ENCODE results near the gene INTS2. TPM values are rescaled to one million over a fixed set of nuclear protein-coding genes. Genes with fewer than 3 reads are reported as not detected.
"Not testable (repeated sequence)": the region's sequence is repeated elsewhere in the genome, so short reads cannot be mapped to it uniquely, and the experiment has no call there.

The INTS2 gene
- total RNA-seq, 2 donors from 2014 or later: 31.4 to 37.2 TPM

DNA sequence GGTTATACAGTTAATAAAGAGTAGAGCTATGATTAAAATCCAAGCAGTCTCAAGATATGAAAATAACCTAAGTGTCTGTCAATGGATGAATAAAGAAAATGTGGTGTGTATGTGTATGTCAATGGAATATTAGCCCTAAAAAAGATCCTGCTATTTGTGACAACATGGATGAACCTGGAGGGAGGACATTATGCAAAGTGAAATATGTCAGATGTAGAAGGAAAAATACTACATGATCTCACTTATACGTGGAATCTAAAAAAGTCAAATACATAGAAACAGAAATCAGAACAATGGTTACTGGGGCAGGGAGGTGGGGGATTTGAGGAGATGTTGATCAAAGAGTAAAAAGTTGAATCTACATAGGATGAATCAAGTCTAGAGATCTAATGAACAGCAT, 84.9 kb downstream of the INTS2 start:
- no peak overlapping the region for H3K27ac Mint-ChIP-seq
- ATAC-seq: no peak
- peaks cover 5 to 23% of the 10 kb centered on the region in 2 donors for H3K36me3 Mint-ChIP-seq
- no peaks in the 10 kb centered on the region for H3K9me3 Mint-ChIP-seq
- DNase-seq (ENCODE audit: low spot score in 2 of 2): no peak

DNA sequence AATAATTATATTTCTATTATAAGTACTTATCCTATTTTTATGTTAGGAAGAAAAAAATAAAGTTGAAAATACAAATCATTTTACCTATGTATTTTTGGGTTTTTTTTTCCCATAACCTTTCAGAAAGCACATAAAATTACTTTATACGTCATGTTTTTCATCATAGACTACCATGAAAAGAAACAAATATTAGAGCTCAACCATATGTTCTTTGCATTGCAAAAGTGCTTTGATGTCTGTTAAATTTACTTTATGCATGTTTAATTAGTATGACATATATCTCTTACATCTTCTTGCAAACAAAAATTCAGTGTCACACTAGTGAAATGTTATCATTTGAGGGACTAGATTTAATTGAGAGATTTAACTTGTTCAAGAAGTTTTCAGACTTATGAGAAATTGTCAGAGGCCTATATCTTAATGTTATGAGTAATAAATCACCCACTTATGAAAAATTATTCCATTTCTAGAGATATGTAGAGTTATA, 88.4 kb downstream of the INTS2 start:
- no peak for ATAC-seq
- H3K9me3 Mint-ChIP-seq: no peaks in the 10 kb centered on the region

DNA sequence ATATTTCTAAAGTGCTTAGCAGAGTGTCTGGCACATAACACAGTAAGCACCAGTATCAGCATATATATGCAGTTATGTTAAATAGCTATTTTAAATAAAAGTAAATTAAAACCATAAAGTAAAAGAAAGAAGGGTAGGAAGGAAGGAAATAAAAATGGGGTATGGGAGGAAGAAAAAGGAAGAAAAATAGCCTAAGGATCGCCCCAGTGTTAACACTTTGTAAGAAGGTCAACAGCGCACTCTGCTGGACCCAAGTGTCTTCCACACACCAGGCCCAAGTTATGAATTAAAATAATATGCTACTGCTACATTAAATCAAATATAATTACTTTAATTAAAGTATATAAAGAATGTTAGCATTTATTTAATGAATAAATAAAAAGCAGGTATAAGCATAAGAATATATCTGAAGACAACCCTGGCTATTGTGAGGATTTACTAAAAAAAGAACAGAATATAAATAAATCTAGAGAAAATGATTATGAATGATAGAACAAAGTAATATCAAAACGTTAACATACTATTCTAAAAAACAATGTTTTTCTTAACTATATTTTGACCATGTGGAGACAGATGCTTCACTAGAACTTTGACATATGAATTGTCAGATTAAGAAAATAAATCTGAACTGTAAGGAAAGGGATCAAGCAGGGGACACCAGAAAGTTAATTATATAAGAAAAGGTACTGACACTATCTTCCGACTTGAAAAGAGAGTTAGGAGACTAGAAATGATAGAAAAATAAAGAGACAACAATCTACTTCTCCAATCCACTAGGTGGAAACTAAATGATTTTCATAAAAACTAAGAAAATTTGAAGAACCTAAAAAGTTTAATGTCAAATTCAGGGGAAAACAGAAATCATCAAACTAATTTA, 90.4 kb downstream of the INTS2 start:
- DNase-seq (ENCODE audit: low spot score in 2 of 2) (peak in 1 of 2 donors; percentile 16), ATAC-seq (peak in 1 of 2 donors; percentile 57)
- H3K9me3 Mint-ChIP-seq: no peaks in the 10 kb centered on the region
- no peaks in the 10 kb centered on the region for H3K36me3 Mint-ChIP-seq
- no peak overlapping the region for H3K27ac Mint-ChIP-seq

More for the DNA sequence above, 88.4 kb downstream of the INTS2 start:
- Mint-ChIP-seq H3K36me3 (no peaks in the 10 kb centered on the region), H3K27ac (no peak overlapping the region)
- no peak for DNase-seq (ENCODE audit: low spot score in 2 of 2)

DNA sequence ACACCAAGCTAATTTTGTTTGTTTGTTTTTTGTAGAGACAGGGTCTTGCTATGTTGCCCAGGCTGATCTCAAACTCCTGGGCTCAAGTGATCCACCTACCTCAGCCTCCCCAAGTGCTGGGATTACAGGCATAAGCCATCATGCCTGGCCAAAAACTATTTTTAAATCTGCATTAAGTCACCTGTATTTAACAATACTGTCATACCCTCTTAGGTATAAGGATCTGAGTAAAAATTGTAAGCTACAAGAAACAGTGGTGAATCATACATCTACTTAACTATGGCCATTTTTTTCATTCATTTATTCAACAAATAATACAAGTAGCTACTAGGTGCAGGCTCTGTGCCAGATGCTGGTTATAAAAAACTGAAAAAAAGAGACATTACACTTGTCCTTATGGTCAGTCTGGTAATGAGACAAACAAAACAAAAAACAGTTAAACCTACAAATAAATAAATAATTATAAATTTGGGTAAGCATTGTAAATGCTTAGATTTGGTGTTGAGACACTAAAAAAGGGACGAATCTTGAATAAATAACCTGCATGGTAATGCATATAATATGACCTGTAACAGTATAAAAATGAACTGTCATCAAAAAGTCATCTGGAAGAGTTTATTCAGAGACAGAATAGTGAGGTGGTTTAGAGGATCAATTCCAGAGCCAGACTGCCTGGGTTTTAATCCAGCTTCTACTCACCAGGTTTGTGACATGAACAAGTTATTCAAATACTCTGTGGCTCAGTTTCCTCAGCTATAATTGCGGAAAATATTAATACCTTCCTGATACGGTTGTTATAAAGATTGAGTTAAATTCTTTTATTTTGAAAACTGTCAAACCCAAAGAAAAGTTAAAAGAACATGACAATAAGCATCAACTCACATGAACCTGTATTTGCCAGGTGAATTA, 91.3 kb downstream of the INTS2 start:
- no peak for ATAC-seq
- Mint-ChIP-seq H3K36me3 (no peaks in the 10 kb centered on the region), H3K9me3 (no peaks in the 10 kb centered on the region), H3K27ac (no peak overlapping the region)
- DNase-seq (ENCODE audit: low spot score in 2 of 2): no peak

DNA sequence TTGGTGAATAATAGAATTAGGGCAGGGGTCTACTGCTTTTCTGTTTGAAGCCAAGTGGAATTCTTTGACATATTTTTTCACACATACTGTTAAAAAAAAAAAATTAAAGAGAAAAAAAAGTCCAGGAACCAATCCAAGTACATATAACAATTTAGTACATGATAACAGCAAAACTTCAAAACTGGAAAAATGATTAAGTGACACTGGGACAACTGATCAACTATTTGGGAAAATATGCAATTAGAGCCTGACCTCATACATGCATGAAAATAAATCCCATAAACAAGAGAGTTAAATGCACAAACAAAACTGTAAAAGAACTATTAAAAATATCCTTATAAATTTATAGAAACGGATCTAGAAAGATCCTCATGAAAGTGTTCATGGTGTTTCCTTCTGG, 92.2 kb downstream of the INTS2 start:
- ATAC-seq (no peak), DNase-seq (ENCODE audit: low spot score in 2 of 2) (no peak)
- H3K36me3 Mint-ChIP-seq: no peaks in the 10 kb centered on the region

DNA sequence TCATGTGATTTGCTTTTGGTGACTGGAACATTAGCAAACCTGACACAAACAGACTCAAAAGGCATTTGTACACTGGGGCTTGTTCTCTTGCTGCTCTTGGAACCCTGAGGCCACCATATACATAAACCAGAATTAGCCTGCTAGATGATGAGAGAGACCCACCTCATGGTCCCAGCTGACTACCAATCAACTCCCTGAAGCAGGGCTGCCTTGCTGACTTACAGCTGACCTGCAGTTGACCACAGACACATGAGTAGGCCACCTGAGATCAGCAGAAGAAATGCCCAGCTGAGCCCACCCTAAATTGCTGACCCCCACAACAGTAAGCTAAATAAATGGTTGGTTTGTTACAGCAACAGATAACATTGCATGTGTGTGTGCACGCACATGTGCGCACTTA, 93.2 kb downstream of the INTS2 start:
- no peaks in the 10 kb centered on the region for H3K36me3 Mint-ChIP-seq
- H3K27ac Mint-ChIP-seq: no peak overlapping the region

More for the DNA sequence above, 92.2 kb downstream of the INTS2 start:
- H3K9me3 Mint-ChIP-seq: no peaks in the 10 kb centered on the region
- H3K27ac Mint-ChIP-seq: no peak overlapping the region

DNA sequence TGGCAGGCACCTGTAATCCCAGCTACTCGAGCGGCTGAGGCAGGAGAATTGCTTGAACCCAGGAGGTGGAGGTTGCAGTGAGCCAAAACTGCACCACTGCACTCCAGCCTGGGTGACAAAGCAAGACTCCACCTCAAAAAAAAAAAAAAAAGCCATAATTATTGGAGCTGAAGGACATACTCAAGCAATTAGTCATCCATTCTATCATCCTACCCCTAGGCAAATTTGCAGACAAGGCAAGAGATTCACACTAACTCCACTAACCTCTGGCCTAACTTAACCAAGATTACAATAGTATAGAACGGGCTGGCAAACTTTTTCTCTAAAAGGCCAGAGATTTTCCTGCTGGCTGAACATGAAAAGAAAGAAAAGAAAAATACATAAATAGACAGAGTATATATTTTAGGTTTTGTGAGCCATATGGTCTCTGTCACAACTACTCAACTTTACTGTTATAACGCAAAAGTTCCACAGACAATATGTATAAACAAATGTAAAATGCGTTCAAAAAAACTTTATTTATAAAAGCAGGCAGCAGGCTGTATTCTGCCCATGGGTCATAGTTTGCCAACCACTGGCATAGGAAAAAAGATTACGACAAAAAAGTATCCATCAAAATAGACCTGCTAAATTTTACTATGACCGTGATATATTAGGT, 94.1 kb downstream of the INTS2 start:
- no peak for ATAC-seq
- H3K36me3 Mint-ChIP-seq: peaks cover 0 to 2% of the 10 kb centered on the region in 2 donors
- no peak for DNase-seq (ENCODE audit: low spot score in 2 of 2)

More for the DNA sequence above, 93.2 kb downstream of the INTS2 start:
- DNase-seq (ENCODE audit: low spot score in 2 of 2) (no peak), ATAC-seq (no peak)
- no peaks in the 10 kb centered on the region for H3K9me3 Mint-ChIP-seq

DNA sequence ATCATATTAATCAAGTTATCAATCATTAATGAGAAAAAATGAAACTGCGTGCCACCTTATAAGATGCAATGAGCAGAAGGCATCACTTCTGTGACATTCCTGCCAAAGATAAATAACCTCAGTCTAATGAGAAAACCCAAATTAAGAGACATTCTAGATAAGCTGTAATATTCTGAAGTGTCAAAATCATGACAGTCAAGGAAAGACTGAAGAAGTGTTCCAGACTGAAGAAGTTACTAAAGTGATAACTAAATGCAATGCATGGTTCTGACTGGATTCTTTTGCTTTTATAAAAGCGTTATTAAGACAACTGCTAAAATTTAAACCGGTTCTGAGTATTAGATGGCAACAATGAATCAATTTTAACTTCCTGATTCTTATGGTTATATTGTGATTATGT, 95.3 kb downstream of the INTS2 start:
- H3K36me3 Mint-ChIP-seq: peaks cover 4 to 13% of the 10 kb centered on the region in 2 donors
- DNase-seq (ENCODE audit: low spot score in 2 of 2) (no peak), ATAC-seq (no peak)
- H3K9me3 Mint-ChIP-seq: no peaks in the 10 kb centered on the region
- H3K27ac Mint-ChIP-seq: no peak overlapping the region

More for the DNA sequence above, 94.1 kb downstream of the INTS2 start:
- Mint-ChIP-seq H3K9me3 (no peaks in the 10 kb centered on the region), H3K27ac (no peak overlapping the region)

DNA sequence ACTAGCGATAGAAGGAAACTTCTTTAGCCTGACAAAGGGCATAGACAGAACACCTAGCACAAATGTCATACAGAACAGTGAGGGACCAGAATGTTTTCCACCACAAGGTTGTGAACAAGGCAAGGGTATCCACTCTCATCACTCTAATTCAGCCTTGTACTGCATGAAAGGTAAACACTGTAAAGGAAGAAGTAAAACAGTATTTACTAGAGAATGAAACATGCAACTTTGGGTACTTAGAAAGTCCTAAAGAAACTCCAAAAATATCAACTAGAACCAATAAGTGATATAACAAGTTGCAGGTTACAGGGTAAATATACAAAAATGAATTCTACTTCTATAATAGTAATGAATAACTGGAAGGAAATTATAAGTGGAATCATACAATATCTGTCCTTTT, 96.7 kb downstream of the INTS2 start:
- Mint-ChIP-seq H3K27ac (no peak overlapping the region), H3K36me3 (peaks cover 9 to 13% of the 10 kb centered on the region in 2 donors), H3K9me3 (no peaks in the 10 kb centered on the region)
- no peak for ATAC-seq
- DNase-seq (ENCODE audit: low spot score in 2 of 2): no peak

DNA sequence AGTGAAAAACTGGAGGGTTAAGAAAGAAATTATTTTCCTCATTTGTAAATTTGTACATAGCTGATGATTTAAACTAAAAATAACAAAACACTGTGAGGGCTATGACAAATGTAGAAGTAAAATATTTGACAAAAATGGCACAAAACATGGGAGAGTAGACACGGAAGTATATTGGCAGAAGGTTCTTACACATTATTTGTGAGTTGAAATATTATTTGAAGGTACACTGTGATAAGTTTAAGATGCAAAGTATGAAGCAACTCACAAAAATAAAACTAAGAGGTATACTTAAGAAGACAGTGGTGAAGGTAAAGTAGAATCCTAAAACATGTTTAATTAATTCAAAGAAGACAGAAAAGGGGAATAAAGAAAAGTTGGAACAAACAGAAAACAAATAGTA, 99.1 kb downstream of the INTS2 start:
- ATAC-seq (no peak), DNase-seq (ENCODE audit: low spot score in 2 of 2) (no peak)
- Mint-ChIP-seq H3K9me3 (no peaks in the 10 kb centered on the region), H3K36me3 (peaks cover 9 to 29% of the 10 kb centered on the region in 2 donors), H3K27ac (no peak overlapping the region)

DNA sequence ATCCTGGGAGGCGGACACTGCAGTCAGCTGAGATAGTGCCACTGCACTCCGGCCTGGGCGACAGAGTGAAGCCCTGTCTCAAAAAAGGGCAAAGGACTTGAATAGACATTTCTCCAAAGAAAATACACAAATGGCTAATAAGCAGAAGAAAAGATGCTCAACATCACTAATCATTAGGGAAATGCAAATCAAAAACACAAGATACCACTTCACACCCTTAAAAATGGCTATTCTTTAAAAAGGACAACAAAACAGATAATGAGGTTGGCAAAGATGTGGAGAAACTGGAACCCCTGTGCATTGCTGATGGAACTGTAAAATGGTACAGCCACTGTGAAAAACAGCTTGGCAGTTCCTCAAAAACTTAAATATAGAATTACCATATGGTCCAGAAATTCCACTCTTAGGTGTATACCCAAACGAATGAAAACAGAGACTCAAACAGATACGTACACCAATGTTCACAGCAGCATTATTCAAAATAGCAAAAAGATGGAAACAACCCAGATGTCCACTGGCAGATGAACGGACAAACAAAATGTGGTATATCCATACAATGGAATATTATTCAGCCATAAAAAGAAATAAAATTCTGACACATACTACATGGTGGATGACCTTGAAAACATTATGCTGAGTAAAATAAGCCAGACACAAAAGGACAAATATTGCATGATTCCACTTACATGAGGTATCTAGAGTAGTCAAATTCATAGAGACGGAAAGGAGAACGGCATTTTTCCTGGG, 100.0 kb downstream of the INTS2 start:
- H3K9me3 Mint-ChIP-seq: no peaks in the 10 kb centered on the region
- DNase-seq (ENCODE audit: low spot score in 2 of 2) (no peak), ATAC-seq (no peak)
- H3K36me3 Mint-ChIP-seq: peaks cover 9 to 29% of the 10 kb centered on the region in 2 donors
- no peak overlapping the region for H3K27ac Mint-ChIP-seq

DNA sequence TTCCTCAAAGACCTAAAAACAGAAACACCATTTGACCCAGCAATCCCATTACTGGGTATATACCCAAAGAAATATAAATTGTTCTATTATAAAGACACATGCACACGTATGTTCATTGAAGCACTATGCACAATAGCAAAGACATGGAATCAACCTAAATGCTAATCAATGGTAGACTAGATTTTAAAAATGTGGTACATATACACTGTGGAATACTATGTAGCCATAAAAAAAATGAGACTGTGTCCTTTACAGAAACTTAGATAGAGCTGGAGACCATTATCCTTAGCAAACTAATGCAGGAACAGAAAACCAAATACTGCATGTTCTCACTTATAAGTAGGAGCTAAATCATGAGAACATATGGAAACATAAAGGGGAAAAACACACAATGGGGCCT, 100.9 kb downstream of the INTS2 start:
- peaks cover 10 to 29% of the 10 kb centered on the region in 2 donors for H3K36me3 Mint-ChIP-seq
- H3K27ac Mint-ChIP-seq; DNase-seq (ENCODE audit: low spot score in 2 of 2); ATAC-seq; H3K9me3 Mint-ChIP-seq: not testable (repeated sequence)

DNA sequence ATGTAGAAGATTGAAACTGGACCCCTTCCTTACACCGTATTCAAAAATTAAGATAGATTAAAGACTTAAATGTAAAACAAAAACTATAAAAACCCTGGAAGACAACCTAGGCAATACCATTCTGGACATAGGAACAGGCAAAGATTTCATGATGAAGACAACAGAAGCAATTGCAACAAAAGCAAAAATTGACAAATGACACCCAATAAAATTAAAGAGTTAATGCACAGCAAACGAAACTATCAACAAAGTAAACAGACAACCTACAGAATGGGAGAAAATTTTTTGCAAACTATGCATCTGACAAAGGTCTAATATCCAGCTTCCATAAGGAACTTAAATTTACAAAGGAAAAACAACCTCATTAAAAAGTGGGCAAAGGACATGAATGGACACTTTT, 101.6 kb downstream of the INTS2 start:
- peaks cover 15 to 35% of the 10 kb centered on the region in 2 donors for H3K36me3 Mint-ChIP-seq
- not testable (repeated sequence) for H3K27ac Mint-ChIP-seq; DNase-seq (ENCODE audit: low spot score in 2 of 2); H3K9me3 Mint-ChIP-seq; ATAC-seq

DNA sequence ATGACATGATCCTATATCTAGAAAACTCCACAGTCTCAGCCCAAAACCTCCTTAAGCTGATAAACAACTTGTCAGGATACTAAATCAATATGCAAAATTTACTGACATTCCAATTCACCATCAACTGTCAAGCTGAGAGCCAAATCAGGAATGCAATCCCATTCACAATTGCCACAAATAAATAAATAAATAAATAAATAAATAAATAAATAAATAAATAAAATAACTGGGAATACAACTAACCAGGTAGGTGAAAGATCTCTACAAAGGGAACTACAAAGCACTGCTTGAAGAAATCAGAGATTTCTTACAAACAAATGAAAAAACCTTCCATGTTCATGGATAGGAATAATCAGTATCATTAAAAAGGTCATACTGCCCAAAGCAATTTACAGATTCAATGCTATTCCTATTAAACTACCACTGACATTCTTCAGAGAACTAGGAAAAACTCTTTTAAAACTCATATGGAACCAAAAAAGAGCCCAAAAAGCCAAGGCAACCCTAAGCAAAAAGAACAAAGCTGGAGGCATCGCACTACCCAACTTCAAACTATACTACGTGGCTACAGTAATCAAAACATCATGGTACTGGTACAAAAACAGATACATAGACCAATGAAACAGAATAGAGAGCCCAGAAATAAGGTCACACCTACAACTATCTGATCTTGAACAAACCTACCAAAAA, 102.2 kb downstream of the INTS2 start:
- peaks cover 3 to 4% of the 10 kb centered on the region in 2 donors for H3K9me3 Mint-ChIP-seq
- no peak overlapping the region for H3K27ac Mint-ChIP-seq
- DNase-seq (ENCODE audit: low spot score in 2 of 2): no peak
- H3K36me3 Mint-ChIP-seq: peaks cover 15 to 37% of the 10 kb centered on the region in 2 donors
- no peak for ATAC-seq

All from activated naive CD4-positive, alpha-beta T cell treated with anti-CD3 and anti-CD28 coated beads, Interleukin-2, amount 50 U/mL, for 72 hours (primary cell).